Panc1 (cell line): Measurements from ENCODE around the gene GLIS1. TPM values are rescaled to one million over a fixed set of nuclear protein-coding genes. Genes with fewer than 3 reads are reported as not detected.

Experiments used
- ATAC-seq: fragments of 200-7000 bp; cut with Tn5 transposase; 2 replicates; pipeline ENCODE4 v1.9.1; 2020; ENCODE audit warnings: mild to moderate bottlenecking, moderate library complexity
- BruUV-seq: library from RNA; stranded (reverse); fragments of 400-500 nt; replicated peaks from 2 replicates; lab custom pipeline; 2021; lab: Mats Ljungman, UMichigan
- CTCF ChIA-PET: fragments of 300-600 bp; sonication (Branson Sonifier 250); formaldehyde crosslinking; loops from one replicate; lab custom pipeline; 2022; ENCODE audit warnings: antibody characterized with exemption; lab: Charles Lee
- POLR2A ChIA-PET: fragments of 300-600 bp; sonication (Branson Sonifier 250); formaldehyde crosslinking; loops from one replicate; lab custom pipeline; 2022; ENCODE audit warnings: antibody characterized with exemption; lab: Charles Lee
- DNase-seq: peaks from one replicate; pipeline ENCODE4 v3.0.0-alpha.2; 2010; ENCODE audit warnings: low read depth, low spot score
- H3K27ac ChIP-seq: 2 replicates; pipeline ENCODE4 v1.5.1; 2011; ENCODE audit warnings: mild to moderate bottlenecking, low read length, inconsistent platforms
- H3K27me3 ChIP-seq: fragments of 200-500 bp; sonication (Bioruptor generic); 2 replicates; pipeline ENCODE4 v1.6.0; 2014; ENCODE audit warnings: low read length, inconsistent platforms; ENCODE audit not compliant: control insufficient read depth, insufficient read depth
- H3K36me3 ChIP-seq: fragments of 200-500 bp; sonication (Bioruptor generic); 2 replicates; pipeline ENCODE4 v1.5.1; 2014; ENCODE audit warnings: inconsistent platforms, mild to moderate bottlenecking, low read length, moderate library complexity; ENCODE audit not compliant: control insufficient read depth, insufficient read depth
- H3K4me1 ChIP-seq: 2 replicates; pipeline ENCODE4 v1.5.1; 2011; ENCODE audit warnings: inconsistent platforms, mild to moderate bottlenecking, low read length, moderate library complexity; ENCODE audit not compliant: control insufficient read depth, insufficient read depth
- H3K4me3 ChIP-seq, 2 experiments: 2 replicates each; pipeline ENCODE4 v1.5.1; 2011 to 2012; ENCODE audit warnings: low read depth in 2 of 2, low read length in 2 of 2, mild to moderate bottlenecking in 2 of 2, inconsistent platforms in 1 of 2, moderate library complexity in 1 of 2
- H3K9me3 ChIP-seq: fragments of 200-500 bp; sonication (Bioruptor generic); 2 replicates; pipeline ENCODE4 v1.5.1; 2014; ENCODE audit warnings: low read depth, mild to moderate bottlenecking, inconsistent platforms, low read length, moderate library complexity; ENCODE audit not compliant: control insufficient read depth, insufficient read depth
- POLR2AphosphoS5 ChIP-seq: IDR thresholded peaks from 2 replicates; pipeline ENCODE4 v1.6.1; 2012; ENCODE audit warnings: mild to moderate bottlenecking, low read depth, low read length, moderate library complexity
- SIN3A ChIP-seq: IDR thresholded peaks from 2 replicates; pipeline ENCODE4 v1.6.1; 2012; ENCODE audit warnings: low read depth, mild to moderate bottlenecking, low read length, moderate library complexity, borderline replicate concordance; ENCODE audit not compliant: insufficient read depth
- TCF7L2 ChIP-seq: IDR thresholded peaks from 2 replicates; pipeline ENCODE4 v1.6.1; 2011; ENCODE audit warnings: mild to moderate bottlenecking, low read depth, low read length, inconsistent platforms
- in situ Hi-C: cut with HindIII; loops from 2 replicates; pipeline ENCODE4 v1.10.0; 2016; ENCODE audit warnings: low sequenced_read_pairs, low pct_unique_long_range_greater_than_20kb
- intact Hi-C: fragments of 100-400 bp; cut with micrococcal nuclease; formaldehyde crosslinking; loops from one replicate; pipeline ENCODE4 v1.10.0; 2022; ENCODE audit not compliant: unreplicated experiment
- total RNA-seq: library from RNA; stranded (reverse); gene quantifications from one replicate; pipeline ENCODE4 v1.2.1, GENCODE V29; 2021; ENCODE audit not compliant: unreplicated experiment
- TF ChIP-seq, protein P1 (sequence below), 2 experiments: IDR thresholded peaks; 2 replicates each; pipeline ENCODE4 v1.6.1; 2011 to 2012; ENCODE audit warnings: low read depth in 2 of 2, control low read depth in 1 of 2, low read length in 1 of 2, mild to moderate bottlenecking in 1 of 2, moderate library complexity in 1 of 2; ENCODE audit not compliant: insufficient read depth in 1 of 2
- TF ChIP-seq, protein P2 (sequence below): fragments of 450-650 bp; IDR thresholded peaks from 2 replicates; pipeline ENCODE4 v1.5.1; 2017; ENCODE audit warnings: mild to moderate bottlenecking

GLIS1 gene
- total RNA-seq, 1 experiment from 2014 or later, result 0.28 TPM

DNA sequence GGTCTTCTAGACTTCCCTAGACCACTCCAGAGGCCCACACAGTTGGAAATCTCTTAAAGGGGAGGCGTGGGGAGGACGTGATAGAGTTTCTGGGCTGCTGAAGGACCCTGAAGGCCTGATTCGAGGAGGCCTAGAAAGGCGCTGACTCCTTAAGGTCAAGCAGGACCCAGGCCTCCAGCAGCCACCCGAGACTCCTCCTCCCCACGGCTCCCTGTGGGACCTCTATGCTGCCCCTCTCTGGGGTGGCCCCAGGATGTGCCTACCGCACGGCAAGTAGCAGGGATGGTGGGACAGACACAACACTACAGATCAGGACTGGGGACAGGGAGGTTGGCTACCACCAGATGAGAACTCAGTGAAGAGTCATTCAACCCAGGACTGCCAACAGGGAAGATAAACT, 77.5 kb downstream of the GLIS1 start:
- Histone ChIP-seq H3K4me1 (no peaks in the 10 kb centered on the region), H3K27me3 (no peaks in the 10 kb centered on the region), H3K4me3 (no peak overlapping the region), H3K36me3 (no peaks in the 10 kb centered on the region), H3K9me3 (no peaks in the 10 kb centered on the region), H3K27ac (no peak overlapping the region)
- in situ Hi-C loops (no loop called here), intact Hi-C loops (no loop called here)
- no TSS peak for BruUV-seq
- ChIA-PET CTCF (no interaction called here), POLR2A (no interaction called here)
- DNase-seq (no peak), ATAC-seq (no peak)
- TF ChIP-seq, protein P1, sequence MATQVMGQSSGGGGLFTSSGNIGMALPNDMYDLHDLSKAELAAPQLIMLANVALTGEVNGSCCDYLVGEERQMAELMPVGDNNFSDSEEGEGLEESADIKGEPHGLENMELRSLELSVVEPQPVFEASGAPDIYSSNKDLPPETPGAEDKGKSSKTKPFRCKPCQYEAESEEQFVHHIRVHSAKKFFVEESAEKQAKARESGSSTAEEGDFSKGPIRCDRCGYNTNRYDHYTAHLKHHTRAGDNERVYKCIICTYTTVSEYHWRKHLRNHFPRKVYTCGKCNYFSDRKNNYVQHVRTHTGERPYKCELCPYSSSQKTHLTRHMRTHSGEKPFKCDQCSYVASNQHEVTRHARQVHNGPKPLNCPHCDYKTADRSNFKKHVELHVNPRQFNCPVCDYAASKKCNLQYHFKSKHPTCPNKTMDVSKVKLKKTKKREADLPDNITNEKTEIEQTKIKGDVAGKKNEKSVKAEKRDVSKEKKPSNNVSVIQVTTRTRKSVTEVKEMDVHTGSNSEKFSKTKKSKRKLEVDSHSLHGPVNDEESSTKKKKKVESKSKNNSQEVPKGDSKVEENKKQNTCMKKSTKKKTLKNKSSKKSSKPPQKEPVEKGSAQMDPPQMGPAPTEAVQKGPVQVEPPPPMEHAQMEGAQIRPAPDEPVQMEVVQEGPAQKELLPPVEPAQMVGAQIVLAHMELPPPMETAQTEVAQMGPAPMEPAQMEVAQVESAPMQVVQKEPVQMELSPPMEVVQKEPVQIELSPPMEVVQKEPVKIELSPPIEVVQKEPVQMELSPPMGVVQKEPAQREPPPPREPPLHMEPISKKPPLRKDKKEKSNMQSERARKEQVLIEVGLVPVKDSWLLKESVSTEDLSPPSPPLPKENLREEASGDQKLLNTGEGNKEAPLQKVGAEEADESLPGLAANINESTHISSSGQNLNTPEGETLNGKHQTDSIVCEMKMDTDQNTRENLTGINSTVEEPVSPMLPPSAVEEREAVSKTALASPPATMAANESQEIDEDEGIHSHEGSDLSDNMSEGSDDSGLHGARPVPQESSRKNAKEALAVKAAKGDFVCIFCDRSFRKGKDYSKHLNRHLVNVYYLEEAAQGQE (IDR thresholded peaks at IDR 0.05; ENCODE audit: insufficient read depth in 1 of 2, low read depth in 2 of 2, low read length in 1 of 2), result no peak

DNA sequence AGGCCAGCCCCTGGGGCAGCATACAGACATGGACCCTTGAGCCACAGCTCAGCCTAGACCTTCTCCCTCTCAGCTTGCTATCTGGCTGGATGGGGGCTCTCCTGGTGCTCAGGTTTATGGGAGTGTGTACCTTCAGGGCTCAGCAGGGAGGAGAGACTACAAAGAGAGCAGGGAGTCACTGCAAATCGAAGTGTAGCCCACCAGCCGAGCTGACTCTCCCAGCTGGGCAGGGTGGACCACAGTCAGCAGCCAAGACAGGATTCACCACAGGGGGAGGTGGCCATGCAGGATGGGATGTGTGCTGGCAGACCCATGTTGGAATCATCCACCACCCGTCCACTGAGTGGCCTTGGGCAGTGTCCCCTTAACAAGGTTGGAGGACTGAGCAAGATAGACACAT, 78.3 kb downstream of the GLIS1 start:
- intact Hi-C loops (no loop called here), in situ Hi-C loops (no loop called here)
- CTCF ChIA-PET, result interaction anchor here (0.8 kb wide), 1 partner anchor 55 kb away, joined by 3 read pairs; no protein-coding TSS in a partner anchor
- no peak overlapping the region for H3K4me3 ChIP-seq
- H3K36me3 ChIP-seq, result no peaks in the 10 kb centered on the region
- H3K9me3 ChIP-seq, result no peaks in the 10 kb centered on the region
- DNase-seq (no peak), ATAC-seq (no peak)
- H3K27ac ChIP-seq, result no peak overlapping the region
- POLR2A ChIA-PET, result interaction anchor here (0.6 kb wide), 1 partner anchor 956 kb away, joined by 4 read pairs; no protein-coding TSS in a partner anchor
- H3K27me3 ChIP-seq, result no peaks in the 10 kb centered on the region
- TF ChIP-seq TCF7L2, result no peak
- TF ChIP-seq, protein P2, sequence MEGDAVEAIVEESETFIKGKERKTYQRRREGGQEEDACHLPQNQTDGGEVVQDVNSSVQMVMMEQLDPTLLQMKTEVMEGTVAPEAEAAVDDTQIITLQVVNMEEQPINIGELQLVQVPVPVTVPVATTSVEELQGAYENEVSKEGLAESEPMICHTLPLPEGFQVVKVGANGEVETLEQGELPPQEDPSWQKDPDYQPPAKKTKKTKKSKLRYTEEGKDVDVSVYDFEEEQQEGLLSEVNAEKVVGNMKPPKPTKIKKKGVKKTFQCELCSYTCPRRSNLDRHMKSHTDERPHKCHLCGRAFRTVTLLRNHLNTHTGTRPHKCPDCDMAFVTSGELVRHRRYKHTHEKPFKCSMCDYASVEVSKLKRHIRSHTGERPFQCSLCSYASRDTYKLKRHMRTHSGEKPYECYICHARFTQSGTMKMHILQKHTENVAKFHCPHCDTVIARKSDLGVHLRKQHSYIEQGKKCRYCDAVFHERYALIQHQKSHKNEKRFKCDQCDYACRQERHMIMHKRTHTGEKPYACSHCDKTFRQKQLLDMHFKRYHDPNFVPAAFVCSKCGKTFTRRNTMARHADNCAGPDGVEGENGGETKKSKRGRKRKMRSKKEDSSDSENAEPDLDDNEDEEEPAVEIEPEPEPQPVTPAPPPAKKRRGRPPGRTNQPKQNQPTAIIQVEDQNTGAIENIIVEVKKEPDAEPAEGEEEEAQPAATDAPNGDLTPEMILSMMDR, result no peak
- TF ChIP-seq, protein P1 (IDR thresholded peaks at IDR 0.05; ENCODE audit: insufficient read depth in 1 of 2, low read depth in 2 of 2, low read length in 1 of 2), result no peak
- TF ChIP-seq POLR2AphosphoS5, result no peak
- TF ChIP-seq SIN3A, result no peak
- no peaks in the 10 kb centered on the region for H3K4me1 ChIP-seq
- BruUV-seq, result no TSS peak
